ENCODE data around the gene CCNE1.
A peak's percentile ranks its signal among the peaks of the same experiment; 100 is the strongest.

CCNE1 gene

DNA sequence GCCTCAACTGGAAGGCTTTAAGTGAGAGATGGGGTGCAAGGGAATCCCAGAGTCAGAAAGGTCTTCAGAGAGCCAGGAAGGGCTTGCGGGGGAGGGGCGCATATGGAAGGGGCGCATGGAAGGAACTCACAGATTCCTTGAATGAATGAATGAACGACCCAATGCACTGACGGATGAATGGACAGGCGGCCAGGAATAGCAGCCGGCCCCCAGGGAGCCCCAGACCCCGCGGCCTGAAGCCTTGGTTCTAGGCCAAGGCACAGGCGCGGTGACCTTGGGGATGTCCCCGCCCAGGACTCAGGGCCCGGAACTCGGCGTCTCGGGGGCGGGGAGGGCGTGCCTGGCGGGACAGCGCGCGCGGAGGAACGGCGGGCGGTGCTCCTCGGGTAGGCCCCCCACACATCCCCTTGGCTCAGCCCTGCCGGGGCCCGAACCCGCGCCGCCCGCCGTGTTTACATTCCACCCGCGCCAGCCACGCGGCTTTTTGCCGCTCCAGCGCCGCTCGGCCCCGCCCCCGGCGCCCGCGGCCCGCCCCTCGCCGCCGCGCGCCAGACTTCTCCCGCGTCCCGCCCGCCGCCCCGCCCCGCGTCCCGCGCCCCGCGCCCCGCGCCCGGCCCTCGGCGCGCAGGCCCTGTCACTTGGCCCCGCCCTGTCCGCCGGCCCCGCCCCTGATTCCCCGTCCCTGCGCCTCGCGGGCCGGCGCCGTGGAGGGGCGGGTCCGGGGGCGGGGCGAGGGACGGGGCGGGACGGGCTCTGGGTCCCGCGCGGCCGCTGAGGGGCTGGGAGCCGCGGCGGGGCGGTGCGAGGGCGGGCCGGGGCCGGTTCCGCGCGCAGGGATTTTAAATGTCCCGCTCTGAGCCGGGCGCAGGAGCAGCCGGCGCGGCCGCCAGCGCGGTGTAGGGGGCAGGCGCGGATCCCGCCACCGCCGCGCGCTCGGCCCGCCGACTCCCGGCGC, at the start of gene CCNE1:
Gene CCNE1, plus strand, starts transcription at position 867 of the 955 bp plus-strand sequence. CDS start 565 bp downstream, outside the sequence.
- DNase-seq: peak; percentile 21 to 97 (median 82)

DNA sequence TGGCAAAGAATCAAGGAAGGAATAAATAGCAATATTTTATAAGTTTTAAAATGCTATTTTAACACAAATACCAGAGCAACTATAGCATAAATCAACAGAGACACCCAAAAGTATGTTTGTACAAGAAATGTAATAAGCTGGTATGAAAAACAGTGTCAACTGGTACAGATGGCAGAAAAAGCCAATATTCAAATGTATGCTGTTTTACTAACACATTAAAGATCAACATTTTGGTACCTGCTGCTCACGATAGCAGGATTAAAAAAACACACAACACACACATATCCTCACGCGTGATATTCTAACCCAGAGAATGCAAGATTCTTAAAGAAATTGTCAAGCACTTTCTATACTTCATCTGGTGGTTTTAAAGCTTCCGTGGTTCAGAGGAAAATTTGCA, 48.6 kb upstream of the CCNE1 start:
- no peak for DNase-seq

DNA sequence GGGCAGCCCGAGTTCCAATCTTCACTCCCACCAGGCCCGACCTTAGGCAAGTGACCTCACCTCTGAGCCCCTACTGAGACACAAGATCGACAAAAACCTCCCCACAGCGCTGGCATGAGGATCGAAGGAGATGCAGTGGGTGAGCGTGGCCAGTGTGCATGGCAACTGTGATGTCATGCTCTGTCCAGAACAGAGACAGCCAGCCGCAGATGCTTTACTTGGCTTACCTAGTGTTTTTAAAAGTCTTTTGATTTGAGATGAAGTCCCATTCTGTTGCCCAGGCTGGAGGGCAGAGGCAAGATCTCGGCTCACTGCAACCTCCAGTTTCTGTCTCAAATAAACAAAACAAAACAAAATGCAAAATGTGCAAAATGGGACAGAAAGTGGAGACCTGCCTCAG, 47.4 kb upstream of the CCNE1 start:
- DNase-seq: no peak

DNA sequence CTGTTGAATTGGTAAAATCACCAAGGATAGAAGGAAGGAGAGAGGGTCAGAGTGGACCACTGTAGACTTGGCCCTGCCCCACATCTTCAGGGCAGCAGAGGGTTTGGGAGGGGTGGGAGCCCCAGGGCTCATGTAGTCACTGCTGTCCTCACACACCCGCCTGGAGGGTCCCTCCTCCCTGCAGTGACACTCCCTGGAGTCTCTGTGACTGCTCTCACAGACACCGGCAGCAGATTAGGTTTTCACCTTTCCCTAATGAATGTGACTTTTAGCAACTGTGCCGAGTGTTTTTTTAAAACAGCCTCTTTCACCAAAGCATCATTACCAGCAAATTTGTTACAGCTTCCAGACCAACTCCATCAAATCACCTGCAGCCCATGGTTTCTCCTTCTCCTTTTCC, 45.7 kb upstream of the CCNE1 start:
- DNase-seq: no peak

DNA sequence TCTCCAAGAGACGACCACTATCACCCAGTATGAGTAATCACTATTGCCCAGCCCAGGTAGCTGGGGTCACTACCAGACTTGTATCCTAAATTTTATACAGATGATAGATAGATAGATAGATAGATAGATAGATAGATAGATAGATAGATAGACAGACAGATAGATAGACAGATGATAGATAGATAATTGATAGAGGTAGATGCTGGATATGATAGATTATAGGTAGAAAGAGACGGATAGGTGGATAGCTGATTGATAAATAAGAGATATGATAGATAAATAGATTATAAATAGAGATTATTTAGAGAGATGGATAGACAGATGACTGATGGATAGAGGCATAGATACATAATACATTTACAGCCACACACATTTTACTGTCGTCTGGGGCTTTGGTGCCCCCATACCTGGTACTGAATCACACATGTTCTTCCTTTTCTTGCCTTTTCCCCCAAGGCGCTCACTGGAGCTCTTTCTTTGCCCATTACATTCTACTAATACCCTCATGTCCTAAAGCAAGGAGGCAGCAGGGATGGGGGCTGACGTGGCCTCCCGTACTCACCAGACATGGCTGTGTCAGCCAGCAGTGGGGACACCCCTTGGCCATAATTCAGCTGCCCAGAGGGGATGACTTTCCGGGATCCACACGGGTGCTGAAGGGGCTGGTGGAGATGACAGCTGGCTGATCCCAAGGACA, 44.6 kb upstream of the CCNE1 start:
- DNase-seq: no peak

DNA sequence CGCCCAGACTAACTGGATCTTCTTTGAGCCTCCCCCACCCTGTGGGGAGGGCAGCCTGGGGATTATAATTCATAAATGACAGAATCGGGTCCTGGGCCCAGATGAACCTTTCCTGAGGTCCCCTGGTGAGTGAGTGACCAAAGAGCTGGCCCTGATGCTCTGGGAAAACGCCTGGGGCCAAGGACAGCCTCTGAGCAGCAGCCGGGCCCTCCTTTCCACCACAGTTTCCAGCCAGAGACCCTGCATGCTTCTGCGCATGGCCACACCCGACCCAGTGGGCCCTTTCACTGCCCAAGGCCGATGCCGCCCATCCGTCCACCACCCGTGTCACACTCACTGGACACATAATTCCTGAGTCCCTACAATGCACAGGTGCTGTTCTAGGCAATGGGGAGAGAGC, 43.6 kb upstream of the CCNE1 start:
- DNase-seq: no peak

DNA sequence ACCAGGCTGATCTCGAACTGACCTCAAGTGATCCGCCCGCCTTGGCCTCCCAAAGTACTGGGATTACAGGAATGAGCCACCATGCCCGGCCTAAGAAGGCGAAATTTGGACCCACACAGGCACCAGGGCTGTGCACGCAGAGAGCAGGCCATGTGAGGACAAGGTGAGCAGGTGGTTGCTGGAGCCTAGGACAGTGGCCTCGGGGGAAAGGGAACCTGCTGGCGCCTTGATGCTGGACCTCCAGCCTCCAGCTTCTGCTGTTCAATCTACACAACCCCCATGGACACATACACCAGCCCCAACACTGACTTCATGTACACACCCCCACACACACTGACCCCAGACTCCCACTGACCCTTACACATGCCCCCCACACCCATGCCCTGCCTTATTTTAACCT, 41.8 kb upstream of the CCNE1 start:
- no peak for DNase-seq

DNA sequence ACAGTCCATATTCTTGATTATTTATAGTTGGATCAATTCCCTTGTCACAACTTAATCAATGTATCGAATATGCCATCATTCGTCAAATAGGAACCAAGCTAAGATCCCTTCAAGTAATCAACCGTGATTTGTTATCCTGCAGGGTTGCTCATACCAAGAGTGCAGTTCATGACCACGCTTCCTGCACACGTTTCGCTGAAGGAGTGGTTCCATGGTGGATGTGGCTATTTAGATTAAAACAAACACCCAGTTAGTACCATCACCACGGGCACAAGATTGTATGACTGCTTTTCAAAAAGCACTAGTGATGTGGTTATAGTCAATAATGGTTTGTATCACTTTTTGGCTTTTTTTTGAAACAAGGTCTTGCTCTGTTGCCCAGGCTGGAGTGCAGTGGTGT, 41.1 kb upstream of the CCNE1 start:
- DNase-seq: no peak

DNA sequence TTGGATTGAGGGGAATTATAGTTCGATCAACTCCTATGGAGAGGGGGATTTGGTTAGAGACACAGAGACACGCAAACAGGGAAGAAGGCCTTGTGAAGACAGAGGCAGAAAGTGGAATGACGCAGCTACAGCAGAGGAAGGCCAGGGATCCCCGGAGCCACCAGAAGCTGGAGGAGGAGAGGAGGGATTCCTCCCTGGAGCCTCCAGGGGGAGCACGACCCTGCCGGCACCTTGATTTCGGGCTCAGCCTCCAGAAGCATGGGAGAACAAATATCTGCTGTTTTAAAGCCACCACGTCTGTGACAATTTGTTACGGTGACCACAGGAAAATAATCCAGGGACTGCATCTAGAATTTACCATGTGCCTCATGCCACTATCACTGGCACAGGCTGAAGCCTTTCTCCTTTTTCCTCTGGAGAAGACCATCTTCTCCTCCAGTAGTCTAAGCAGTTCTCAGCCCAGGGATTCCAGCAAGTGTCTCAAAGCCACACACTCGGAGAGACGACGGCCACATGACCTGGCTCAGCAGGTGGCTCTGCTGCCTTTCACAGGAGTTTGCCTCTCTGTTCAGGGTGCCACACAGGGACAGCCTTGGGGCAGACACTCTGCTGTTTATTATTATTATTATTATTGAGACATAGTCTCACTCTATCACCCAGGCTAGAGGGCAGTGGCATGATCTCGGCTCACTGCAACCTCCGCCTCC, 39.9 kb upstream of the CCNE1 start:
- DNase-seq: peak in 30 of 51 donors; percentile 2 to 50 (median 19)

DNA sequence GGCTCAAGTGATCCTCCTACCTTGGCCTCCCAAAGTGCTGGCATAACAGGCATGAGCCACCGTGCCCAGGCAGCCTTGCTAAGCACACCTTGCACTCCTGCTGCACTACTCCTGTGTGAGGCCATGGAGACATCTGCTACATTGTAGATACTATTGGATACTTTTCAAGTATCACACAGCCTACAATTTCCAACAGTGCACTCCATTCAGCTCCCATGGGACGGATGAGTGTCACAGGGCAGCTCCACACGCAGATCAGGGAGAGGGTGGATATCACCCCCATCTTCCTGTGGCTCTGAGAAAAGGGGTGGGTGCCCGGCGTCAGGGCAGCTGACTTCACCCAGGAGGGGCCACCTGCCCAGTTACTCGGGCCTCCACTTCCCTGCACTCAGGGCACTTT, 39.1 kb upstream of the CCNE1 start:
- no peak for DNase-seq

DNA sequence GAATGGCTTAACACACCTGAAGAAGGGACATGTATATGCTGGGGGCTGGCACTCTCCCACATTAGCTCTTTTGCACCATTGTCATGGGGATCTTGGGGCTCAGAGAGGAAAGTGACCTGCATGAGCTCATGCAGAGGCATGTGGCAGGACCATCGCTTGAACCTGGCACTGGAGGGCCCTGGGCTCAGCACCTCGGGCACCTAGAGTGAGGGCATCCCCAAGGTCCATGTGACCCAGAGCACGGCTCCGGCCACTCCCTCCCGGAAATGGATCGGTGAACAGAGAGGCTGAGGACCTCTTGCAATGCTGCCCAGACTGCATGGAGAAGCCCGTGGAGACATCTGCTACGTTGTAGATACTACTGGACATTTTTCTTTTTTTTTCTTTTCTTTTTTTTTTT, 38.6 kb upstream of the CCNE1 start:
- DNase-seq: no peak

DNA sequence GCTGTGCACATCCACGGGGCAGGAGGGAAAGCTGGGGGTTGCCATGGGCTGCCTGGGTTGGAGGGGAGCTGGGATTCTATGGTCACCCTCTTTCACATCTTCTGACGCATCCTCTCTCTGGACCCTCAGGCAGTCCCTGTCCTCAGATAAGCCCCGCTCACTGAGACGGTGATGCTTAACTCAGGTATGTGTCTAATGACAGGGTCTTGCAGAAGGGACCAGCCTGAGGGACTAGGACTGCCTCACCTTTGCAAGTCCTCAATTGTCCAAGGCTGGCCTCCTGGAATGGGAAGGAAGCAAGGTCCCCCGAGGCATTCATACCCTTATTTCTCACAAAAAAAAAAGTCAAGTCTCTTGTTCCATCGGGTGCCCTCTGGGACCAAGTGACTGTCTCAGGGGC, 37.7 kb upstream of the CCNE1 start:
- DNase-seq: no peak

DNA sequence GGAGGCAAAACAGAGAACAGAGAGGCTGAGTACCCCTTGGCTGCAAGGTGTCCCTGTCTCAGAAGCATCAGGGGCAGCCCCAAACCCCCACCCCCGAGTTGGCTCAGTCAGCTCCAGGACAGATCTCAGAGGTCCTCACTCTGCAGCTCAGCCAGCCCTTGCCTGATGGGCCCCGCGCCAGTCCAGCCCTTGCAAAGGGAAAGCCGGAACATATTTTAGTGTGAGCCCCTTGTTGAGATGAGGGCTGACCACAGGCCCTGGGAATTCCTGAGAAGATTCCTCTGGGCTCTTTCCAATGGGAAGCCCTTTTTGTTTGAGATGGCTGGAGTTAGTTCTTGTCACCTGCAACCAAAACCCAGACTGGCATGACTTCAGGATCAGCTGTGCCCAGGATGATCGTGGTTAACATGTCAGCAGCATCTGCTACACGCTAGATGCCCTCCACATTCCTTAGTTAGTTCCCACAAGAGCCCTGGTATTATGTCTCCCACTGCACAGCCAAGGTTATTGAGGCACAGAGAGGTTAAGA, 33.9 kb upstream of the CCNE1 start:
- DNase-seq: no peak

DNA sequence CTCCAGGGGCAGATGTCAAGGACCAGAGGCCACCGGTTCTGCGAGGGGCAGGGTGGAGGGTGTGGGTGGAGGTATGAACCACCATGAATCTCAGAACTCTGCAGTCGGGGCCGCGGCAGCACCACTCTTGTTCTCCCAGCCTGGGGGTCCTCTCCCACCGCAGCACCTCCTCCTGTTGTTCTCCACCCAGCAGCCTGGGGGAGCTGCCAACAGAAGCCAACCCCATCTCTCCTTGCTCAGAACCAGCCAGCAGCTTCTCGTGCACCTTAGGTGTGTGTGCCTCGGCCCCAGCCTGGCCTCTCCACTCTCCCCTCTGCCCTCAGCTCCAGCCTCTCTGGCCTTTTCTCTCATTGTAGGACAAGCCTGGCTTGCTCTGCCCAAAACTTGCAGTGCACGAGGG, 31.9 kb upstream of the CCNE1 start:
- DNase-seq: no peak

DNA sequence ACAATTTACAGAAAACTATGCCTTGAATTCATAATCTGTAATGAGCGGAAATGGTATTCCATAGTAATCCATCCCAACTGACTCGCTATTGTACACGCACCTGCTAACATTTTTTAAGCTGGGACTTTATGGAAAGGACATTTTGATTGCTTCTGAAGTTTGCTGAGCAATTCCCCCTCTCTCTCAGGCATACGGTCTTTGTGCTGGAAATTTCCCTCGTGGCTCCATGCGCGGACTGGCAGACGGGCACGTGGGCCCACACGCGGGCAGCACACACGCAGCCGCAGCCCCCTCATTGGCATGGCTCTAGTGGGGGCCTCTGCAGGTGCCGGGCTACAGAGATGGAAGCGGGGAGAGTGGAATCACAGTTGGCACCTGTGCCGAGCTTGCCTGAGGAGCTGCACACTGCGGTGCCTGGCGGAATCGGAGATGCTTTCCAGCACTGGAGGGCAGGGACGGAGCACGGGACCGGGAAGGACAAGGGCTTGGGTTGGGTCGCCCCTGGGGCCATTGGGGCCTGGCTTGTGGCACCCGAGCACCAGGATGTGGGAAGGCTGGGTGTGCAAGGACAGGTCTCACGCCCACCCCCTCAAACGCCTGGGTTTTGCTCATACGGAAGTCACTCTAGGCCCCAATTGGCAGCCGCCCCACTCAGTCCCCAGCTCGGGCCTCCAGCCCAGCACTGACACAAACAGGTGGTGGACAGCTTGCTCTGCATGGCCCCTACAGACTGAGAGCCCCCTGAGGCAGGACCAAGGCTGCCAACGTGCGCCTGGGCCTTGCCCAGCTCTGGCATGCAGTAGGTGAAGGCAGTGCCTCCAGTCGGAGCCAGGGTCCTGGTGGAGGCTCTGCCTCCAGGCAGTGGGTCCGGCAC, 30.2 kb upstream of the CCNE1 start:
- no peak for DNase-seq

DNA sequence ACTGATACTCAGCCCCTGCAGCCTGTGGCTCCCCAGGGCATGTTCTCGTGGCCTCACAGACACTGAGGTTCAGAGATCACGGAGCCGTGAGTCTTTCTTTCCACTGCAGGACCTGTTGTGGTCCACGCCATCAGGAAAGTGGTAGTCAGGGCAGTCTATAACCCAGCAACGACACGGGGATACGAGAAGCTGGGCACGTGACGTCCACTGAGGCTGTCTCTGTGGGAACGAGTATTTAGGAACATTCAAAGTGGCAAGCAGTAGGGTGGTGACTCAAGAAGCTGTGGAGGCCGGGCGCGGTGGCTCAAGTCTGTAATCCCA, 29.6 kb upstream of the CCNE1 start:
- DNase-seq: no peak

DNA sequence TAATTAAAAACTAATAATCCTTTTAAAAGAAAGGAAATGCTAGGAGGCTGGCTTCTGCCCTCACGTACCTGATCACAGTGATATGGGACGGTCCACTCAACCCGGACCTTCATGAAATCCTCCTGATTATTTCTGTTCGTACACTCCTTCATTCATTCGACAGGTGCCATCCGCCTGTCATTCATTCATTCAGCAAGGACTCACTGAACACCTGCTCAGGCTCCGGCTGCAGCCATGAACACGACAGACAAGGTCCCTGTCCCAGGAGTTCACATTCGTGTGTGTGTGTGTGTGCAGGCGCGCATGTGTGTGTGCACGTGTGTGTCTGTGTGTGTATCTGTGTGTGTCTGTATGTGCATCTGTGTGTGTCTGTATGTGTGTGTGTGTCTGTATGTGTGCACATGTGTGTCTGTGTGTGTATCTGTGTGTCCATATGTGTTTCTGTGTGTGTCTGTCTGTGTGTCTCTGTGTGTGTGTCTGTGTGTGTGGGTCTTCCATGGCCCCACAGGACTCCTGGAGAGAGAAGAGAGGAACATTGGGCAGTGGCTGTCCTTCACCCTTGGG, 28.1 kb upstream of the CCNE1 start:
- DNase-seq: no peak

DNA sequence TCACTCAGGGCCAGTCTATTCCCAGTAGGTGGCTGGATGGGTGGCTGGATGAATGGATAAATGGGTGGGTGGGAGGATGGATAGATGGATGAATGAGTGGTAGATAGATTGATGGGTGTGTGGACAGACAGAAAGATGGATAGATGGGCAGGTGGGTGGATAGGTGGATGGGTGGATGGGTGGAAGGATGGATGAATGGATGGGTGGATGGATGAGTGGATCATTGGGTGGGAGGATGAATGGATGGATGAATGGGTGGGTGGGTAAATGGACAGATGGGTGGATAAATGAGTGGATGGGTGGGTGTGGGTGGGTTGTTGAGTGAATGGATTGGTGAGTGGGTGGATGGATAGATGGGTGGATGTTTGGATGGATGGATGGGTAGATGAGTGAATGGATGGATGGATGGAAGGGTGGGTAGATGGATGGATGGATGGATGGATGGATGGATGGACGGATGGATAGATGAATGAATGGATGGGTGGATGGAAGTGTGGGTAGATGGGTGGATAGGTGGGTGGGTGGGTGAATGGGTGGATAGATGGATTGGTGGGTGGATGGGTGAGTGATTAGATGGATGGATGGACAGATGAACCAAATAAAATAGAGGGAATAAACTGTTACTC, 27.1 kb upstream of the CCNE1 start:
- DNase-seq: no peak

DNA sequence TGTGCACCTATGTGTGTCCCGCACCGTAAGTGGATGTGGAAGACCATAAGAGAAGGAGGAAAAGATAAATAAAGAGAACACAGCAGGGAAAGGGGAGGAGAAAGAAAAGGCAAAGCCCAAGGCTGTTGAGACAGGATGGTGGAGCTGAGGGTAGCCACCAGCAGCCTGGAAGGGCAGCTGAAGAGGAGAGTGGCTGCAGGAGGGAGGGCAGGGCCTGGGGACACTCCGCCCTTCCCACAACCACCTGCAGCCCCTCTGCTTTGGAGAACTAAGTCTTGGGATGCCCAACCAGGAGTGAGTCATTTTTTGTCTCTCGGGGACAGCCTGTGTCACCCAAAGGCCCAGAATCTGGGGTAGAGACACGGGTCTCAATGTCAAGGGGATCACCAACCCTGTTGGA, 26.4 kb upstream of the CCNE1 start:
- DNase-seq: no peak

DNA sequence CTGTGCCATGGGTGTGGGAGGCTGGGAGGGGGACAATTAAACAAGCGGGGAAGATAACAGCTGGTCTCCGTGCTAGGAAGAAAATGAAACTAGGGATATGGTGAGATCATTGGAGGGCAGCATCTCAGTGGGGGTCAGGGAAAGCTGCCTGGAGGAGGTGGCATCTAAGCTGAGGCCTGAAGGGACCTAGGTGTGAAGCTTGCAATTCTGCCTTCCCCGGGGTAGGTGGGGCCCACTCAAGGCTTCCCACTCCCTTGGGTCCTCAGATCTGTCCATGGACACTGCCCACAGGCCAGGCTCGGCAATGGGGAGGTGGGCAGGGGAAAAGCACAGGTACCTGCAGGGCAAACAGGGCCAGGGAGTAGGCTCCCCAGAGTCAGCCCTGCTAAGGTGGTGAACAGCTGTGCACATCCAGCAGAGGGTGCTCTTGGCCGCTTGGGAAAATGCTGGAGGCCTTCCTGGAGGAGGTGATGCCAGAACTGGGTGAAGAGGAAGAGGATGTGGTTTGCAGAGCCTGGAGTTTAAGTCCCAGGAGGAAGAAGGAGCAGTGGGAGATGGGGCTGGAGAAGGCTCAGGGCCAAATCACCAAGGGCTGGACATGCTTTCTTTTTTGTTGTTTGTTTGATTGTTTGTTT, 25.7 kb upstream of the CCNE1 start:
- no peak for DNase-seq

Data from hypothalamus (tissue), 51 donors.